A673 (cell line): Measurements from ENCODE around the gene IL21R. TPM values are rescaled to one million over a fixed set of nuclear protein-coding genes. Genes with fewer than 3 reads are reported as not detected.

Experiments
- BruUV-seq: library from RNA; stranded (reverse); fragments of 400-500 nt; replicated peaks from 2 replicates; lab custom pipeline; 2021; lab: Mats Ljungman, UMichigan
- CTCF ChIA-PET: fragments of 300-600 bp; sonication (Branson Sonifier 250); formaldehyde crosslinking; loops from one replicate; lab custom pipeline; 2022; ENCODE audit warnings: antibody characterized with exemption; lab: Charles Lee
- POLR2A ChIA-PET: fragments of 300-600 bp; sonication (Branson Sonifier 250); formaldehyde crosslinking; loops from one replicate; lab custom pipeline; 2022; ENCODE audit warnings: antibody characterized with exemption; ENCODE audit not compliant: low non-redundant PET; lab: Charles Lee
- DNase-seq: peaks from one replicate; pipeline ENCODE4 v3.0.0-alpha.2; 2015; ENCODE audit warnings: low spot score
- H3K27ac ChIP-seq: fragments of 200-600 bp; sonication (generic); 2 replicates; pipeline ENCODE4 v1.5.1; 2016; ENCODE audit warnings: mixed run types, low read depth, mild to moderate bottlenecking, mixed read lengths, antibody characterized with exemption, low read length; ENCODE audit not compliant: poor library complexity, severe bottlenecking
- H3K27me3 ChIP-seq: fragments of 200-600 bp; sonication (generic); replicated peaks from 2 replicates; pipeline ENCODE4 v1.6.1; 2017; ENCODE audit warnings: mixed run types, low read depth, mild to moderate bottlenecking, mixed read lengths, antibody characterized with exemption, low read length; ENCODE audit not compliant: insufficient read depth, poor library complexity
- H3K36me3 ChIP-seq: fragments of 200-600 bp; sonication (generic); 2 replicates; pipeline ENCODE4 v1.6.1; 2016; ENCODE audit warnings: mixed run types, mild to moderate bottlenecking, mixed read lengths, antibody characterized with exemption, low read length; ENCODE audit not compliant: insufficient read depth, poor library complexity, severe bottlenecking
- H3K4me1 ChIP-seq: fragments of 200-600 bp; sonication (generic); 2 replicates; pipeline ENCODE4 v1.6.1; 2017; ENCODE audit warnings: mixed run types, mild to moderate bottlenecking, mixed read lengths, antibody characterized with exemption, low read length; ENCODE audit not compliant: insufficient read depth, poor library complexity, severe bottlenecking
- H3K4me3 ChIP-seq: fragments of 200-600 bp; sonication (generic); 2 replicates; pipeline ENCODE4 v1.5.1; 2016; ENCODE audit warnings: low read depth, mixed run types, mild to moderate bottlenecking, mixed read lengths, low read length; ENCODE audit not compliant: poor library complexity, severe bottlenecking
- H3K9me3 ChIP-seq: fragments of 200-600 bp; sonication (generic); 2 replicates; pipeline ENCODE4 v1.6.1; 2016; ENCODE audit warnings: mixed run types, low read depth, mild to moderate bottlenecking, mixed read lengths, antibody characterized with exemption, low read length; ENCODE audit not compliant: poor library complexity, severe bottlenecking
- CTCF ChIP-seq: fragments of 300-800, 200-600 bp; sonication (generic); conservative IDR thresholded peaks from 2 replicates; pipeline ENCODE4 v1.5.1; 2017; ENCODE audit warnings: low read depth, mild to moderate bottlenecking, antibody characterized with exemption, low read length, moderate library complexity, mixed read lengths
- EZH2 ChIP-seq: fragments of 200-600 bp; sonication (generic); IDR thresholded peaks from 2 replicates; pipeline ENCODE4 v1.6.1; 2017; ENCODE audit warnings: borderline replicate concordance, low read depth, mild to moderate bottlenecking, mixed read lengths, antibody characterized with exemption, low read length; ENCODE audit not compliant: poor library complexity, severe bottlenecking
- intact Hi-C: fragments of 100-400 bp; cut with micrococcal nuclease; formaldehyde crosslinking; loops from one replicate; pipeline ENCODE4 v1.10.0; 2022; ENCODE audit not compliant: unreplicated experiment
- total RNA-seq: library from RNA; stranded (reverse); gene quantifications from 2 replicates; pipeline ENCODE4 v1.2.3, GENCODE V29; 2021

Gene IL21R
- total RNA-seq, 1 experiment from 2014 or later, result 0.19 TPM

GRCh38 chr16:27483624-27484023 is 81.7 kb downstream of the IL21R start:
- no peaks in the 10 kb centered on the region for H3K4me1 ChIP-seq
- no peak overlapping the region for H3K4me3 ChIP-seq
- H3K27me3 ChIP-seq, result no peaks in the 10 kb centered on the region
- H3K27ac ChIP-seq, result no peak overlapping the region
- no peaks in the 10 kb centered on the region for H3K9me3 ChIP-seq
- TF ChIP-seq EZH2 (no peak), CTCF (no peak)
- no TSS peak for BruUV-seq
- intact Hi-C loops, result no loop called here
- peaks cover 70% of the 10 kb centered on the region for H3K36me3 ChIP-seq
- no peak for DNase-seq
- ChIA-PET CTCF (interaction anchor here (0.6 kb wide), 1 partner anchor 384 kb away, joined by 6 read pairs; no protein-coding TSS in a partner anchor), POLR2A (no interaction called here)

GRCh38 chr16:27485126-27485525 is 83.2 kb downstream of the IL21R start:
- Histone ChIP-seq H3K9me3 (no peaks in the 10 kb centered on the region), H3K27ac (no peak overlapping the region), H3K36me3 (peaks cover 78% of the 10 kb centered on the region), H3K4me3 (no peak overlapping the region), H3K27me3 (no peaks in the 10 kb centered on the region), H3K4me1 (no peaks in the 10 kb centered on the region)
- TF ChIP-seq EZH2 (no peak), CTCF (no peak)
- CTCF ChIA-PET, result no interaction called here
- no peak for DNase-seq
- BruUV-seq, result no TSS peak
- intact Hi-C loops, result no loop called here
- POLR2A ChIA-PET, result no interaction called here

GRCh38 chr16:27485811-27486210 is 83.8 kb downstream of the IL21R start:
- ChIA-PET POLR2A (no interaction called here), CTCF (no interaction called here)
- intact Hi-C loops, result no loop called here
- no peaks in the 10 kb centered on the region for H3K4me1 ChIP-seq
- no peaks in the 10 kb centered on the region for H3K9me3 ChIP-seq
- no peak overlapping the region for H3K4me3 ChIP-seq
- peaks cover 78% of the 10 kb centered on the region for H3K36me3 ChIP-seq
- no peak for DNase-seq
- BruUV-seq, result no TSS peak
- H3K27ac ChIP-seq, result no peak overlapping the region
- TF ChIP-seq CTCF (no peak), EZH2 (no peak)
- no peaks in the 10 kb centered on the region for H3K27me3 ChIP-seq
